KMS-11 (cell line): ENCODE results near the gene KIAA0825.
A peak's percentile ranks its signal among the peaks of the same experiment; 100 is the strongest.

ENCODE experiments used
- H2AFZ ChIP-seq: fragments of 200-600 bp; sonication (generic); 2 replicates; pipeline ENCODE4 v1.6.1; 2016; ENCODE audit warnings: antibody characterized with exemption, mixed run types, low read depth
- H3K27ac ChIP-seq: fragments of 200-600 bp; sonication (generic); 2 replicates; pipeline ENCODE4 v1.6.1; 2016; ENCODE audit warnings: mild to moderate bottlenecking, mixed run types
- H3K27me3 ChIP-seq: fragments of 200-600 bp; sonication (generic); 2 replicates; pipeline ENCODE4 v1.6.1; 2017; ENCODE audit warnings: mild to moderate bottlenecking, low read depth, mixed run types, moderate library complexity; ENCODE audit not compliant: insufficient read depth
- H3K36me3 ChIP-seq: fragments of 200-600 bp; sonication (generic); 2 replicates; pipeline ENCODE4 v1.6.1; 2017; ENCODE audit warnings: mild to moderate bottlenecking, mixed run types; ENCODE audit not compliant: insufficient read depth
- H3K4me1 ChIP-seq: fragments of 200-600 bp; sonication (generic); 2 replicates; pipeline ENCODE4 v1.6.1; 2016; ENCODE audit warnings: mild to moderate bottlenecking, low read depth, mixed run types; ENCODE audit not compliant: poor library complexity, severe bottlenecking
- H3K4me2 ChIP-seq: fragments of 200-600 bp; sonication (generic); 2 replicates; pipeline ENCODE4 v1.7.0; 2016; ENCODE audit warnings: mild to moderate bottlenecking, mixed run types
- H3K4me3 ChIP-seq: fragments of 200-600 bp; sonication (generic); IDR thresholded peaks from 2 replicates; pipeline ENCODE4 v1.6.1; 2017; ENCODE audit warnings: low read depth, low read length, mixed read lengths; ENCODE audit not compliant: insufficient read depth
- H3K79me2 ChIP-seq: fragments of 200-600 bp; sonication (generic); 2 replicates; pipeline ENCODE4 v1.6.1; 2016; ENCODE audit warnings: low read depth, mixed run types; ENCODE audit not compliant: insufficient read depth
- H3K9ac ChIP-seq: fragments of 200-600 bp; sonication (generic); 2 replicates; pipeline ENCODE4 v1.6.1; 2016; ENCODE audit warnings: mild to moderate bottlenecking, mixed run types
- H4K20me1 ChIP-seq: fragments of 200-600 bp; sonication (generic); 2 replicates; pipeline ENCODE4 v1.6.1; 2016; ENCODE audit warnings: mild to moderate bottlenecking, mixed run types; ENCODE audit not compliant: insufficient read depth
- CTCF ChIP-seq: fragments of 200-600 bp; sonication (generic); conservative IDR thresholded peaks from 2 replicates; pipeline ENCODE4 v1.6.1; 2017; ENCODE audit warnings: low read depth, mild to moderate bottlenecking, antibody characterized with exemption, low read length, moderate library complexity, mixed read lengths

KIAA0825 gene

GRCh38 chr5:94614156-94614805 is 4.1 kb downstream of the KIAA0825 start:
- Histone ChIP-seq H3K27ac (no peak overlapping the region), H4K20me1 (no peaks in the 10 kb centered on the region), H2AFZ (no peak overlapping the region), H3K4me2 (no peak overlapping the region), H3K4me1 (peaks cover 8% of the 10 kb centered on the region), H3K9ac (no peak overlapping the region), H3K4me3 (no peak overlapping the region), H3K79me2 (peaks cover 3% of the 10 kb centered on the region), H3K36me3 (no peaks in the 10 kb centered on the region), H3K27me3 (no peaks in the 10 kb centered on the region)
- no peak for TF ChIP-seq CTCF

- no peak overlapping the region for H3K4me3 ChIP-seq
- H3K36me3 ChIP-seq, result no peaks in the 10 kb centered on the region
- H3K9ac ChIP-seq, result no peak overlapping the region
- H4K20me1 ChIP-seq, result no peaks in the 10 kb centered on the region
- no peak overlapping the region for H3K27ac ChIP-seq
- no peaks in the 10 kb centered on the region; the same call in 1 of the 2 replicates for H3K79me2 ChIP-seq
- H3K4me1 ChIP-seq, result peaks cover 8% of the 10 kb centered on the region
- TF ChIP-seq CTCF, result peak; percentile 41
- no peaks in the 10 kb centered on the region for H3K27me3 ChIP-seq
- no peak overlapping the region for H2AFZ ChIP-seq
- no peak overlapping the region for H3K4me2 ChIP-seq
Measured at GRCh38 chr5:94613583-94613982, 4.8 kb downstream of the KIAA0825 start.

- no peak overlapping the region for H3K27ac ChIP-seq
- no peak for TF ChIP-seq CTCF
- H3K79me2 ChIP-seq, result no peaks in the 10 kb centered on the region
Measured at GRCh38 chr5:94595281-94595840, 23.0 kb downstream of the KIAA0825 start.

GRCh38 chr5:94577466-94578245 is 40.7 kb downstream of the KIAA0825 start:
- Histone ChIP-seq H3K4me2 (peak overlapping the region; percentile 83), H4K20me1 (no peaks in the 10 kb centered on the region)

More at GRCh38 chr5:94595281-94595840, 23.0 kb downstream of the KIAA0825 start:
- Histone ChIP-seq H4K20me1 (no peaks in the 10 kb centered on the region), H3K9ac (no peak overlapping the region), H3K27me3 (no peaks in the 10 kb centered on the region), H3K4me3 (no peak overlapping the region), H2AFZ (no peak overlapping the region), H3K36me3 (no peaks in the 10 kb centered on the region), H3K4me1 (no peaks in the 10 kb centered on the region), H3K4me2 (no peak overlapping the region)

More at GRCh38 chr5:94577466-94578245, 40.7 kb downstream of the KIAA0825 start:
- Histone ChIP-seq H3K9ac (no peak overlapping the region), H2AFZ (no peak overlapping the region), H3K4me1 (peaks cover 59% of the 10 kb centered on the region), H3K27me3 (no peaks in the 10 kb centered on the region), H3K4me3 (no peak overlapping the region), H3K27ac (peak overlapping the region; percentile 29; the same call in 1 of the 2 replicates), H3K79me2 (no peaks in the 10 kb centered on the region), H3K36me3 (no peaks in the 10 kb centered on the region)
- no peak for TF ChIP-seq CTCF
